ACC112 (cell line): Measurements from ENCODE around the gene RTN4RL2.

Experiments used
- H2AFZ ChIP-seq: fragments of 200-600 bp; sonication (generic); one replicate; pipeline ENCODE4 v1.6.0; 2017; ENCODE audit warnings: antibody characterized with exemption, low read length; ENCODE audit not compliant: unreplicated experiment
- H3K27ac ChIP-seq: fragments of 200-600 bp; sonication (generic); 2 replicates; pipeline ENCODE4 v1.5.1; 2014; ENCODE audit warnings: low read depth, mild to moderate bottlenecking, antibody characterized with exemption, low read length, moderate library complexity
- H3K27me3 ChIP-seq: fragments of 200-600 bp; sonication (generic); 2 replicates; pipeline ENCODE4 v1.6.1; 2014; ENCODE audit warnings: mild to moderate bottlenecking, antibody characterized with exemption, low read length, moderate library complexity, mixed read lengths; ENCODE audit not compliant: insufficient read depth
- H3K36me3 ChIP-seq: fragments of 200-600 bp; sonication (generic); 2 replicates; pipeline ENCODE4 v1.6.1; 2016; ENCODE audit warnings: mild to moderate bottlenecking, antibody characterized with exemption, low read length, moderate library complexity, mixed read lengths; ENCODE audit not compliant: insufficient read depth
- H3K4me1 ChIP-seq: fragments of 200-600 bp; sonication (generic); one replicate; pipeline ENCODE4 v1.6.1; 2016; ENCODE audit warnings: low read length, mixed read lengths; ENCODE audit not compliant: insufficient read depth, unreplicated experiment, control insufficient read depth
- H3K4me3 ChIP-seq: fragments of 200-600 bp; sonication (generic); 2 replicates; pipeline ENCODE4 v1.5.1; 2014; ENCODE audit warnings: mild to moderate bottlenecking, low read depth, low read length
- H3K79me2 ChIP-seq: fragments of 200-600 bp; sonication (generic); one replicate; pipeline ENCODE4 v1.6.0; 2016; ENCODE audit warnings: low read length; ENCODE audit not compliant: control insufficient read depth, unreplicated experiment, insufficient read depth

Gene RTN4RL2

GRCh38 chr11:57501953-57502352, 41.6 kb downstream of the RTN4RL2 start:
- Histone ChIP-seq H3K79me2 (no peaks in the 10 kb centered on the region), H2AFZ (no peak overlapping the region), H3K4me3 (no peak overlapping the region), H3K27ac (no peak overlapping the region), H3K4me1 (peaks cover 7% of the 10 kb centered on the region), H3K27me3 (no peaks in the 10 kb centered on the region), H3K36me3 (no peaks in the 10 kb centered on the region)

DNA sequence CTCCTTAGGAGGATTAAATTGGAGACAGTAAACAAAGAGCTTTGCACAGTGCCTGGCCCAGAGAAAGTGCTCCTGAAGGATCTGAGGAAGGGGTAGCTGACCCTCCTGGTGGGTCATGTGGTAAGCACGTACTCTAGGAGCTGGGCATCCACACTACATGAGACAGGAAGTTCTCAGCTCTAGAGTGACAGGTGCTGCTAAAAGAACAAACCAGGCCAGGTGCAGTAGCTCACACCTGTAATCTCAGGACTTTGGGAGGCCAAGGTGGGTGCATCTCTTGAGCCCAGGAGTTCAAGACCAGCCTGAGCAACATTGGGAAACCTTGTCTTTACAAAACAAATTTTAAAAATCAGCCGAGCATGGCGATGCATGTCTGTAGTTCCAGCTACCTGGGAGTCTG, 42.0 kb downstream of the RTN4RL2 start:
- H3K4me1 ChIP-seq, result peaks cover 7% of the 10 kb centered on the region
- H3K27ac ChIP-seq, result no peak overlapping the region
- no peak overlapping the region for H3K4me3 ChIP-seq
- no peaks in the 10 kb centered on the region for H3K79me2 ChIP-seq
- H3K36me3 ChIP-seq, result no peaks in the 10 kb centered on the region
- H2AFZ ChIP-seq, result no peak overlapping the region
- H3K27me3 ChIP-seq, result no peaks in the 10 kb centered on the region

DNA sequence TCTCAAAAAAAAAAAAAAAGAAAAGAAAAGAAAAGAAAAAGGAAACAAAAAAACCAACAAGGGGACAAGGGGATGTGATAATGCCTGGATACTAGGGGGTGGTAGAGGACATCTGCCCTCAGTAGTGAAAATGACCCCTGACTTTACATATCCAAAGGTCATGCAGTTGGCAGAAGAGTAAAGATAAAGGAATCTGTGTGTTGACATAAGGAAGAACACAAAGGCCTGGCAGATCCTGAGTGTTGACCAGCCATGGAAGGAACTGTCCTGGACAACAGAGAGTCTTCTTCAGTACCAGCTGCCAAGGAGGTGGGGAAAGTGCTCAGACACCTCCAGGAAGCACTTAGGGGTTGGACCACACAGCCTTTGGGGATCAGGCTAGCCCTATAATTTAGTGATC, 42.5 kb downstream of the RTN4RL2 start:
- H3K79me2 ChIP-seq, result no peaks in the 10 kb centered on the region
- H3K27ac ChIP-seq, result no peak overlapping the region
- no peak overlapping the region for H2AFZ ChIP-seq
- H3K4me3 ChIP-seq, result no peak overlapping the region
- no peaks in the 10 kb centered on the region for H3K36me3 ChIP-seq
- H3K4me1 ChIP-seq, result peaks cover 7% of the 10 kb centered on the region
- H3K27me3 ChIP-seq, result no peaks in the 10 kb centered on the region

DNA sequence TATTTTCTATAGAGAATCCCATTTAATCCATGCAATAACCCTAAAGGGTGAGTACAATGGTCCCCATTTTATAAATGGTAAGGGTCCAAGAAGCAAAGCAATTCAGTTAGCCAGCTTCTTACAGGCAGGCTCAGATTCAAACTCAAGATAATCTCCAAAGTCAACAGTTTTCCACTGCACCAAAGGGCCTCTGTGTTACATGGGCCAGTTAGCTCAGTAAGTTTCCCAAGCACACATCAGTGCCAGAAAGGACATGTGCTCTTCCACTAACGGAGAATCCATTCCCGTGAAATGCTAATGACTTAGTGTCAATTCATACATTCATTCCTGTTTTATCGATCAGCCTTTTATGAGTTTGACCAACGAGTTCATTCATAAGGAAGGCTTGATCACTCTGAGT, 44.2 kb downstream of the RTN4RL2 start:
- Histone ChIP-seq H3K4me3 (no peak overlapping the region), H3K79me2 (no peaks in the 10 kb centered on the region), H2AFZ (no peak overlapping the region), H3K27me3 (no peaks in the 10 kb centered on the region), H3K4me1 (peaks cover 3% of the 10 kb centered on the region), H3K36me3 (no peaks in the 10 kb centered on the region), H3K27ac (no peak overlapping the region)

DNA sequence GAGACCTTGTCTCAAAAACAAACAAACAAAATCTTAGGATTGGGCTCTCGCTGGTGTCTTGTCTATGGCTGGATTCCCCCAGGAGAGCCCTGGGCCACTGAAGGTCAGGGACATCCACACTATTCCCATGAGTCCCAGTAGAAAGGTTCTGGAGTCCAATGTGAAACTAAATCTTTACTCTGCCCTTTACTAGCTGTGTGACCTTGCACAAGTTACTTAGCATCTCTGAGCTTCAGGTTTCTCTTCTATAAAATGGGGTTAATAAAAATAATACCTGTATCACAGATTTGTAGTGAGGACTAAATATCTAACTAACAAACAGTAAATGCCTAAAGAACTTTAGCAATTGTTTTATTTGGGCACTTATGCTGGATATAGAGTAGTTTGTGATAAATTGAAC, 46.2 kb downstream of the RTN4RL2 start:
- no peak overlapping the region for H3K27ac ChIP-seq
- H3K4me3 ChIP-seq, result no peak overlapping the region
- no peak overlapping the region for H2AFZ ChIP-seq
- no peaks in the 10 kb centered on the region for H3K36me3 ChIP-seq
- no peaks in the 10 kb centered on the region for H3K4me1 ChIP-seq
- H3K79me2 ChIP-seq, result no peaks in the 10 kb centered on the region
- H3K27me3 ChIP-seq, result no peaks in the 10 kb centered on the region

GRCh38 chr11:57508341-57509170, 48.2 kb downstream of the RTN4RL2 start:
- no peaks in the 10 kb centered on the region for H3K79me2 ChIP-seq
- no peaks in the 10 kb centered on the region for H3K4me1 ChIP-seq
- H3K4me3 ChIP-seq, result no peak overlapping the region
- no peaks in the 10 kb centered on the region for H3K36me3 ChIP-seq
- no peak overlapping the region for H2AFZ ChIP-seq
- H3K27me3 ChIP-seq, result no peaks in the 10 kb centered on the region
- no peak overlapping the region for H3K27ac ChIP-seq

DNA sequence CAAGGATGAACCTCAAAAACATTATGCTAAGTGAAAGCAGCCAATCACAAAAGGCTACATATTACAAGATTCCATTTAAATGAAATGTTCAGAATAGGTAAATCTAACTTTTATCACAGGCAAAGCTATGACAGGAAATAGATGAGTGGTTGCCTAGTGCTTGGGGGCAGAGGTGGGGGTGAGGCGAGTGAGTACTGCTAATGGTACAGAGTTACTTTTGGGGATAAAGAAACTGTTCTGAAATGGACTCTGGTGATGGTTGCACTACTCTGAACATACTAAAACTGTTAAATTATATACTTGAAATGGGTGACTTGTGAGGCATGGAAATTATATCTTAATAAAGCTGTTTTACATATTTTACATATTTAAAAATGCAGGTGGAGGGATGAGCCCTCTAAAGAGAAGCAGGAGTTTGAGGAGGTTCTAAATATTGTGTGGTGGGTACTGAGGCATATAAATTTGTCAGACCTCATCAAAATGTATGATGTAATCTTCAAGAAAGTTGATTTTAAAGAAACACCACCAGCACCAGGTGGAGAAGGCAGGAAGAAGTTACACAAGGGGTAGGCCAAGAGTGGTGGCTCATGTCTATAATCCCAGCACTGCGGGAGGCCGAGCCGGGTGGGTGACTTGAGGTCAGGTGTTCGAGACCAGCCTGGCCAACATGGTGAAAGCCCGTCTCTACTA, 51.6 kb downstream of the RTN4RL2 start:
- H3K27me3 ChIP-seq, result no peaks in the 10 kb centered on the region
- H2AFZ ChIP-seq, result no peak overlapping the region
- H3K4me1 ChIP-seq, result no peaks in the 10 kb centered on the region
- no peaks in the 10 kb centered on the region for H3K36me3 ChIP-seq
- no peak overlapping the region for H3K27ac ChIP-seq
- H3K79me2 ChIP-seq, result no peaks in the 10 kb centered on the region
- no peak overlapping the region for H3K4me3 ChIP-seq

DNA sequence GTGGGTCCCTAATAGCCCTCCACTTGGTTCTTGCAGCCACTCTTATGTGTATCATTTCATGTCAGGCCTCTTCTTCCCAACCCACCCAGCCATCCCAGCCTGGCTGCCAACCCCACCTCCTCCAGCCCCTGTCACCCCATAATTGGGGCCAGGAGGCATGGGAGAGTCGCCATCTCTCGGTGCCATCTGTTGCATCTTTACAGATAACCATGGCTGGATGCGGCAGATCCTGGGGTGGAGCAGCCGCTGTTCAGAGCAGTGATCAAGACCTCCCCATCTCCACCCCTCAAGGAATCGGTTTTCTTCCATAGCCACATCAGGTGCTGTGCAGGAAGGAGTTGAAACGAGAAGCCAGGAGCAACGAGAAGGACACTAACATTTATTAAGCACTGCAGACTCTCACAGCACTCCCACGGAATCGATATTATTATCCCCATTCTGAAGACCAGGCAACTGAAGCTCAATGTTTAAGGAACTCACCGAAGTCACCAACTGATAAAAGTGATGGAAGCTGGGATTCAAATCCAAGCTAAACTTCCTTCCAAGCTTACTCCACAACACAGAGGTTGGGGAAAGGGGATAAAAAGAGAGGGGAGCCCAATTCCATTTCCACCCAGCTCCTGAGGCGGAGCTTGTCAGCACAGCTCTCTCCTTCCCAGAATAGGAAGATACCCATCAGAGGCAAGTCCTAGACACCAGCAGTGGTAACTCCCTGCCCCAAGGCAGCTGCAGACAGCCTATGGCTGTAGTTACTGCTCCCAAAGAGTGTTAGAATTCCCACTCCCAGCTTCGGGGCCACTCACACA, 52.5 kb downstream of the RTN4RL2 start:
- no peaks in the 10 kb centered on the region for H3K79me2 ChIP-seq
- H3K27me3 ChIP-seq, result no peaks in the 10 kb centered on the region
- H3K4me1 ChIP-seq, result no peaks in the 10 kb centered on the region
- no peaks in the 10 kb centered on the region for H3K36me3 ChIP-seq
- no peak overlapping the region for H3K27ac ChIP-seq
- no peak overlapping the region for H2AFZ ChIP-seq
- no peak overlapping the region for H3K4me3 ChIP-seq

DNA sequence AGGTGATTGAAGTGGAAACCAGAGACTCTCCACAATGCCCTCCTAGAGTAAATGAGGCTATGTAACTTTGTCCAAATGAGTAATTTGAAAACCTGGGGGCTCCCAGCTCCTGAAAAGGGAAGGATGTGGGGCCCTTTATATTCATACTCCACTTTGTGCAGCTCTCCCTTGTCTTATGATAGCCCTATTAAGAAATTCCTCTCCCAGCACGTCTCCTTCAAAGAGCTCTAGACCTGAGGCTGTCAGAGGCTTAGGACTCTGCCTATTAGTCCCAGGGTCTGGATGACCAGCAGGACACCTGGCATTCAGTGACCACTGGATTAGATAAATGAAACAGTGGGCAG, 53.1 kb downstream of the RTN4RL2 start:
- Histone ChIP-seq H3K4me3 (no peak overlapping the region), H2AFZ (no peak overlapping the region), H3K27ac (no peak overlapping the region), H3K27me3 (no peaks in the 10 kb centered on the region), H3K79me2 (no peaks in the 10 kb centered on the region), H3K36me3 (no peaks in the 10 kb centered on the region), H3K4me1 (no peaks in the 10 kb centered on the region)

GRCh38 chr11:57513911-57514537, 53.7 kb downstream of the RTN4RL2 start:
- Histone ChIP-seq H3K36me3 (no peaks in the 10 kb centered on the region), H2AFZ (peak overlapping the region; percentile 81), H3K79me2 (no peaks in the 10 kb centered on the region), H3K27ac (no peak overlapping the region), H3K4me3 (peak overlapping the region; percentile 81), H3K4me1 (no peaks in the 10 kb centered on the region), H3K27me3 (no peaks in the 10 kb centered on the region)
